Mesendoderm (in vitro differentiated cells): ENCODE results near the gene SOHLH1.

Experiments
- DNase-seq: peaks from one replicate; pipeline ENCODE4 v3.0.0; 2013
- H2AK5ac ChIP-seq: 2 replicates; pipeline ENCODE4 v1.6.1; 2013; ENCODE audit warnings: low read length, inconsistent platforms
- H2BK120ac ChIP-seq: 2 replicates; pipeline ENCODE4 v1.6.1; 2013; ENCODE audit warnings: low read depth, mild to moderate bottlenecking, low read length, moderate library complexity, mixed read lengths
- H2BK15ac ChIP-seq: replicated peaks from 2 replicates; pipeline ENCODE4 v1.6.1; 2013; ENCODE audit warnings: low read depth, mild to moderate bottlenecking, moderate library complexity
- H2BK5ac ChIP-seq: 2 replicates; pipeline ENCODE4 v1.6.1; 2013; ENCODE audit warnings: low read length, inconsistent platforms
- H3K18ac ChIP-seq: 2 replicates; pipeline ENCODE4 v1.6.1; 2013; ENCODE audit warnings: mild to moderate bottlenecking, low read length, mixed read lengths
- H3K23ac ChIP-seq: one replicate; pipeline ENCODE4 v1.6.1; 2013; ENCODE audit warnings: low read length
- H3K27ac ChIP-seq: 2 replicates; pipeline ENCODE4 v1.5.1; 2013; ENCODE audit warnings: low read depth, mild to moderate bottlenecking, inconsistent platforms, low read length, moderate library complexity
- H3K27me3 ChIP-seq: 2 replicates; pipeline ENCODE4 v1.6.1; 2013; ENCODE audit warnings: low read length, control low read depth, mild to moderate bottlenecking, inconsistent platforms; ENCODE audit not compliant: insufficient read depth, poor library complexity
- H3K36me3 ChIP-seq: 2 replicates; pipeline ENCODE4 v1.6.1; 2013; ENCODE audit warnings: low read length, inconsistent platforms; ENCODE audit not compliant: control insufficient read depth, insufficient read depth
- H3K4ac ChIP-seq: one replicate; pipeline ENCODE4 v1.6.1; 2013; ENCODE audit warnings: low read depth, mild to moderate bottlenecking, low read length, moderate library complexity
- H3K4me1 ChIP-seq: 2 replicates; pipeline ENCODE4 v1.6.1; 2013; ENCODE audit warnings: low read depth, low read length, inconsistent platforms; ENCODE audit not compliant: control insufficient read depth
- H3K4me2 ChIP-seq: 2 replicates; pipeline ENCODE4 v1.6.1; 2013; ENCODE audit warnings: low read length
- H3K4me3 ChIP-seq: 2 replicates; pipeline ENCODE4 v1.5.1; 2013; ENCODE audit warnings: mild to moderate bottlenecking, low read length
- H3K56ac ChIP-seq: one replicate; pipeline ENCODE4 v1.6.1; 2013; ENCODE audit warnings: low read length
- H3K79me1 ChIP-seq: 2 replicates; pipeline ENCODE4 v1.6.1; 2013; ENCODE audit warnings: low read length, inconsistent platforms
- H3K79me2 ChIP-seq: 2 replicates; pipeline ENCODE4 v1.6.1; 2013; ENCODE audit warnings: mild to moderate bottlenecking, low read length; ENCODE audit not compliant: control insufficient read depth, insufficient read depth
- H3K9ac ChIP-seq: 2 replicates; pipeline ENCODE4 v1.6.1; 2013; ENCODE audit warnings: low read length, inconsistent platforms
- H4K5ac ChIP-seq: one replicate; pipeline ENCODE4 v1.6.1; 2013; ENCODE audit warnings: low read length
- H4K8ac ChIP-seq: one replicate; pipeline ENCODE4 v1.6.1; 2013; ENCODE audit warnings: low read depth, mild to moderate bottlenecking, control low read depth, low read length, moderate library complexity
- WGBS: extraction: QIAGEN DNeasy Blood & Tissue Kit; methylation state at CpG from one replicate; pipeline ENCODE4 v1.1.7; 2013; ENCODE audit warnings: low lambda C conversion rate, missing lambda C conversion rate; ENCODE audit not compliant: insufficient coverage; ENCODE audit errors: extremely low coverage; 5-methylcytosine and 5-hydroxymethylcytosine counted together

The SOHLH1 gene

GRCh38 chr9:135724186-135724787 is 25.0 kb upstream of the SOHLH1 start:
- no CpG with 5 or more reads among the region's 16 CpGs for WGBS
- Histone ChIP-seq H2BK120ac (no peak overlapping the region), H3K4ac (no peak overlapping the region), H3K79me2 (no peaks in the 10 kb centered on the region), H4K8ac (no peak overlapping the region), H4K5ac (no peak overlapping the region), H3K79me1 (no peaks in the 10 kb centered on the region), H3K4me2 (no peak overlapping the region), H3K23ac (no peak overlapping the region), H2BK5ac (no peak overlapping the region), H3K18ac (no peak overlapping the region), H3K4me3 (no peak overlapping the region), H3K27ac (no peak overlapping the region), H2BK15ac (no peak overlapping the region), H2AK5ac (no peak overlapping the region), H3K36me3 (no peaks in the 10 kb centered on the region), H3K56ac (no peak overlapping the region), H3K9ac (no peak overlapping the region), H3K27me3 (no peaks in the 10 kb centered on the region), H3K4me1 (no peaks in the 10 kb centered on the region)
- no peak for DNase-seq

GRCh38 chr9:135722365-135722764 is 23.1 kb upstream of the SOHLH1 start:
- no CpG with 5 or more reads among the region's 18 CpGs for WGBS
- no peaks in the 10 kb centered on the region for H3K79me2 ChIP-seq
- H2BK120ac ChIP-seq: no peak overlapping the region
- no peak overlapping the region for H3K4me2 ChIP-seq
- H2AK5ac ChIP-seq: no peak overlapping the region
- H3K4me1 ChIP-seq: no peaks in the 10 kb centered on the region
- no peak overlapping the region for H4K5ac ChIP-seq
- no peaks in the 10 kb centered on the region for H3K27me3 ChIP-seq
- no peak overlapping the region for H3K56ac ChIP-seq
- no peak overlapping the region for H3K27ac ChIP-seq
- no peak overlapping the region for H3K4ac ChIP-seq
- H3K18ac ChIP-seq: no peak overlapping the region
- no peak overlapping the region for H3K23ac ChIP-seq
- H3K4me3 ChIP-seq: no peak overlapping the region
- H3K9ac ChIP-seq: no peak overlapping the region
- H3K79me1 ChIP-seq: no peaks in the 10 kb centered on the region
- H3K36me3 ChIP-seq: no peaks in the 10 kb centered on the region
- DNase-seq: no peak
- H2BK15ac ChIP-seq: no peak overlapping the region
- no peak overlapping the region for H4K8ac ChIP-seq
- no peak overlapping the region for H2BK5ac ChIP-seq

GRCh38 chr9:135719472-135719871 is 20.2 kb upstream of the SOHLH1 start:
- Histone ChIP-seq H3K27me3 (peaks cover 5% of the 10 kb centered on the region), H3K56ac (no peak overlapping the region), H3K23ac (no peak overlapping the region), H3K18ac (no peak overlapping the region), H4K5ac (no peak overlapping the region), H2BK5ac (no peak overlapping the region), H2BK120ac (no peak overlapping the region), H3K4me1 (no peaks in the 10 kb centered on the region), H3K4me2 (no peak overlapping the region), H3K9ac (no peak overlapping the region), H4K8ac (no peak overlapping the region), H3K79me1 (no peaks in the 10 kb centered on the region), H3K36me3 (no peaks in the 10 kb centered on the region), H2AK5ac (no peak overlapping the region), H3K4ac (no peak overlapping the region), H3K27ac (no peak overlapping the region), H2BK15ac (no peak overlapping the region), H3K4me3 (no peak overlapping the region), H3K79me2 (no peaks in the 10 kb centered on the region)
- WGBS: no CpG with 5 or more reads among the region's 9 CpGs
- DNase-seq: no peak

GRCh38 chr9:135718616-135719015 is 19.3 kb upstream of the SOHLH1 start:
- Histone ChIP-seq H3K56ac (no peak overlapping the region), H3K4me3 (no peak overlapping the region), H3K27me3 (peaks cover 5% of the 10 kb centered on the region), H3K79me2 (no peaks in the 10 kb centered on the region), H3K79me1 (no peaks in the 10 kb centered on the region), H4K8ac (no peak overlapping the region), H2BK120ac (no peak overlapping the region), H2BK15ac (no peak overlapping the region), H2AK5ac (no peak overlapping the region), H3K18ac (no peak overlapping the region), H3K4me1 (no peaks in the 10 kb centered on the region), H3K23ac (no peak overlapping the region), H3K9ac (no peak overlapping the region), H2BK5ac (no peak overlapping the region), H3K36me3 (no peaks in the 10 kb centered on the region), H3K4me2 (no peak overlapping the region), H3K4ac (no peak overlapping the region), H4K5ac (no peak overlapping the region), H3K27ac (no peak overlapping the region)
- no peak for DNase-seq
- WGBS: no CpG with 5 or more reads among the region's 15 CpGs

- WGBS: no CpG with 5 or more reads among the region's 13 CpGs
- no peak overlapping the region for H3K9ac ChIP-seq
- no peak overlapping the region for H3K27ac ChIP-seq
- no peak overlapping the region for H4K5ac ChIP-seq
- no peak overlapping the region for H2BK15ac ChIP-seq
- no peaks in the 10 kb centered on the region for H3K4me1 ChIP-seq
- no peak overlapping the region for H2AK5ac ChIP-seq
- H2BK120ac ChIP-seq: no peak overlapping the region
- no peak overlapping the region for H2BK5ac ChIP-seq
- H3K27me3 ChIP-seq: peaks cover 5% of the 10 kb centered on the region
- DNase-seq: no peak
- H3K4ac ChIP-seq: no peak overlapping the region
- no peaks in the 10 kb centered on the region for H3K36me3 ChIP-seq
- no peak overlapping the region for H3K23ac ChIP-seq
- H4K8ac ChIP-seq: no peak overlapping the region
- no peak overlapping the region for H3K4me3 ChIP-seq
- H3K56ac ChIP-seq: no peak overlapping the region
- H3K79me1 ChIP-seq: no peaks in the 10 kb centered on the region
- H3K18ac ChIP-seq: no peak overlapping the region
- H3K79me2 ChIP-seq: no peaks in the 10 kb centered on the region
- no peak overlapping the region for H3K4me2 ChIP-seq
Measured at GRCh38 chr9:135717410-135717809, 18.1 kb upstream of the SOHLH1 start.

GRCh38 chr9:135716045-135716444 is 16.8 kb upstream of the SOHLH1 start:
- Histone ChIP-seq H3K18ac (no peak overlapping the region), H2AK5ac (no peak overlapping the region), H4K5ac (no peak overlapping the region), H3K79me1 (no peaks in the 10 kb centered on the region), H3K4me1 (no peaks in the 10 kb centered on the region), H3K56ac (no peak overlapping the region), H3K79me2 (no peaks in the 10 kb centered on the region), H3K36me3 (no peaks in the 10 kb centered on the region), H3K23ac (no peak overlapping the region), H2BK15ac (no peak overlapping the region), H4K8ac (no peak overlapping the region), H3K4ac (no peak overlapping the region), H2BK120ac (no peak overlapping the region), H3K27ac (no peak overlapping the region), H3K4me2 (no peak overlapping the region), H2BK5ac (no peak overlapping the region), H3K9ac (no peak overlapping the region), H3K4me3 (no peak overlapping the region), H3K27me3 (peaks cover 5% of the 10 kb centered on the region)
- DNase-seq: no peak
- WGBS: no CpG with 5 or more reads among the region's 11 CpGs
